ENCODE data around the gene PPP2R1B. TPM values are rescaled to one million over a fixed set of nuclear protein-coding genes. Genes with fewer than 3 reads are reported as not detected.

The PPP2R1B gene
- total RNA-seq, 1 experiment from 2014 or later = 27.3 TPM

- POLR2A ChIA-PET = interaction anchor here (0.6 to 1.9 kb wide), 3 partner anchors 17 to 1152 kb away, joined by 3 to 4 read pairs (median 3); no protein-coding TSS in a partner anchor
- DNase-seq (ENCODE audit: unreplicated experiment) = no peak
- Mint-ChIP-seq H3K36me3 (ENCODE audit: insufficient read depth, unreplicated experiment) (peaks cover 83% of the 10 kb centered on the region), H3K4me1 (ENCODE audit: insufficient read depth, unreplicated experiment) (peaks cover 11% of the 10 kb centered on the region), H3K27me3 (ENCODE audit: insufficient read depth, unreplicated experiment) (no peaks in the 10 kb centered on the region), H3K4me3 (ENCODE audit: unreplicated experiment) (no peak overlapping the region), H3K9me3 (ENCODE audit: unreplicated experiment) (no peaks in the 10 kb centered on the region), H3K27ac (ENCODE audit: low read depth, unreplicated experiment) (no peak overlapping the region)
- no peak for TF ChIP-seq CTCF (IDR thresholded peaks at IDR 0.05; ENCODE audit: unreplicated experiment)
- CTCF ChIA-PET = interaction anchor here (0.9 to 1.1 kb wide), 3 partner anchors 92 to 172 kb away, joined by 3 read pairs; no protein-coding TSS in a partner anchor
- BruUV-seq (replicated peaks) = no TSS peak
- intact Hi-C loops (cut with micrococcal nuclease) = no loop called here
These were observed 6.8 kb downstream of the PPP2R1B start for GRCh38 chr11:111759376-111759775.

- no TSS peak for BruUV-seq (replicated peaks)
- intact Hi-C loops (cut with micrococcal nuclease) = no loop called here
- no peaks in the 10 kb centered on the region for H3K9me3 Mint-ChIP-seq (ENCODE audit: unreplicated experiment)
- no peak for DNase-seq (ENCODE audit: unreplicated experiment)
- CTCF ChIA-PET = interaction anchor here (0.7 to 1.7 kb wide), 3 partner anchors 20 to 60 kb away, joined by 4 to 6 read pairs (median 5); no protein-coding TSS in a partner anchor
- no peak overlapping the region for H3K27ac Mint-ChIP-seq (ENCODE audit: low read depth, unreplicated experiment)
- POLR2A ChIA-PET = interaction anchor here (0.7 to 5.7 kb wide), 2 partner anchors 10 to 87 kb away, joined by 3 to 39 read pairs; partner anchors contain the start of gene PPP2R1B
- H3K27me3 Mint-ChIP-seq (ENCODE audit: insufficient read depth, unreplicated experiment) = no peaks in the 10 kb centered on the region
- H3K36me3 Mint-ChIP-seq (ENCODE audit: insufficient read depth, unreplicated experiment) = peaks cover 91% of the 10 kb centered on the region
- peaks cover 5% of the 10 kb centered on the region for H3K4me1 Mint-ChIP-seq (ENCODE audit: insufficient read depth, unreplicated experiment)
- TF ChIP-seq CTCF (IDR thresholded peaks at IDR 0.05; ENCODE audit: unreplicated experiment) = no peak
- H3K4me3 Mint-ChIP-seq (ENCODE audit: unreplicated experiment) = no peak overlapping the region
These were observed 10.1 kb downstream of the PPP2R1B start for GRCh38 chr11:111756097-111756496.

GRCh38 chr11:111749646-111750045 lies 16.5 kb downstream of the PPP2R1B start:
- intact Hi-C loops (cut with micrococcal nuclease) = no loop called here
- TF ChIP-seq CTCF (IDR thresholded peaks at IDR 0.05; ENCODE audit: unreplicated experiment) = no peak
- peaks cover 20% of the 10 kb centered on the region for H3K4me1 Mint-ChIP-seq (ENCODE audit: insufficient read depth, unreplicated experiment)
- ChIA-PET CTCF (no interaction called here), POLR2A (no interaction called here)
- no peak for DNase-seq (ENCODE audit: unreplicated experiment)
- H3K36me3 Mint-ChIP-seq (ENCODE audit: insufficient read depth, unreplicated experiment) = peaks cover 98% of the 10 kb centered on the region
- no peaks in the 10 kb centered on the region for H3K9me3 Mint-ChIP-seq (ENCODE audit: unreplicated experiment)
- no peak overlapping the region for H3K4me3 Mint-ChIP-seq (ENCODE audit: unreplicated experiment)
- no peak overlapping the region for H3K27ac Mint-ChIP-seq (ENCODE audit: low read depth, unreplicated experiment)
- H3K27me3 Mint-ChIP-seq (ENCODE audit: insufficient read depth, unreplicated experiment) = no peaks in the 10 kb centered on the region
- no TSS peak for BruUV-seq (replicated peaks)

- Mint-ChIP-seq H3K36me3 (ENCODE audit: insufficient read depth, unreplicated experiment) (peaks cover 91% of the 10 kb centered on the region), H3K27ac (ENCODE audit: low read depth, unreplicated experiment) (no peak overlapping the region), H3K4me3 (ENCODE audit: unreplicated experiment) (no peak overlapping the region), H3K27me3 (ENCODE audit: insufficient read depth, unreplicated experiment) (no peaks in the 10 kb centered on the region), H3K9me3 (ENCODE audit: unreplicated experiment) (no peaks in the 10 kb centered on the region), H3K4me1 (ENCODE audit: insufficient read depth, unreplicated experiment) (peaks cover 24% of the 10 kb centered on the region)
- POLR2A ChIA-PET = interaction anchor here (0.7 to 3.5 kb wide), 3 partner anchors 9 to 19 kb away, joined by 3 to 15 read pairs (median 3); partner anchors contain the start of gene PPP2R1B
- no peak for TF ChIP-seq CTCF (IDR thresholded peaks at IDR 0.05; ENCODE audit: unreplicated experiment)
- DNase-seq (ENCODE audit: unreplicated experiment) = no peak
- intact Hi-C loops (cut with micrococcal nuclease) = no loop called here
- CTCF ChIA-PET = no interaction called here
- no TSS peak for BruUV-seq (replicated peaks)
These were observed 18.0 kb downstream of the PPP2R1B start for GRCh38 chr11:111748035-111748804.

Data from MCF 10A (cell line).